PC-3 (cell line): ENCODE data around the gene PSMC6. TPM values are rescaled to one million over a fixed set of nuclear protein-coding genes. Genes with fewer than 3 reads are reported as not detected.

Experiments used
- ATAC-seq: fragments of 200-7000 bp; cut with Tn5 transposase; 2 replicates; pipeline ENCODE4 v1.9.1; 2020; ENCODE audit warnings: mild to moderate bottlenecking, moderate library complexity
- BruUV-seq: library from RNA; stranded (reverse); fragments of 400-500 nt; replicated peaks from 2 replicates; lab custom pipeline; 2021; lab: Mats Ljungman, UMichigan
- CTCF ChIA-PET: fragments of 300-600 bp; sonication (Branson Sonifier 250); formaldehyde crosslinking; loops from one replicate; lab custom pipeline; 2022; ENCODE audit warnings: antibody characterized with exemption; lab: Charles Lee
- POLR2A ChIA-PET: fragments of 300-600 bp; sonication (Branson Sonifier 250); formaldehyde crosslinking; loops from one replicate; lab custom pipeline; 2022; ENCODE audit warnings: antibody characterized with exemption; ENCODE audit not compliant: unreplicated experiment; lab: Charles Lee
- DNase-seq: peaks from one replicate; pipeline ENCODE4 v3.0.0-alpha.2; 2015
- H2AFZ ChIP-seq: fragments of 300-600 bp; sonication (generic); 2 replicates; pipeline ENCODE4 v1.6.0; 2016; ENCODE audit warnings: antibody characterized with exemption, low read length
- H3F3A ChIP-seq: fragments of 300-600 bp; sonication (generic); one replicate; pipeline ENCODE4 v1.6.0; 2017; ENCODE audit warnings: antibody characterized with exemption, low read length, control low read depth, mild to moderate bottlenecking; ENCODE audit not compliant: unreplicated experiment
- H3K27ac ChIP-seq: fragments of 300-600 bp; sonication (generic); 2 replicates; pipeline ENCODE4 v1.5.1; 2016; ENCODE audit warnings: mild to moderate bottlenecking, low read length
- H3K27me3 ChIP-seq: fragments of 300-600 bp; sonication (generic); 2 replicates; pipeline ENCODE4 v1.6.1; 2016; ENCODE audit warnings: low read length, mixed read lengths
- H3K36me3 ChIP-seq: fragments of 300-600 bp; sonication (generic); 2 replicates; pipeline ENCODE4 v1.6.1; 2016; ENCODE audit warnings: low read depth, mixed run types, low read length, mixed read lengths
- H3K4me1 ChIP-seq: fragments of 300-600 bp; sonication (generic); 2 replicates; pipeline ENCODE4 v1.5.1; 2016; ENCODE audit warnings: low read length; ENCODE audit not compliant: insufficient read depth
- H3K4me2 ChIP-seq: fragments of 300-600 bp; sonication (generic); 2 replicates; pipeline ENCODE4 v1.6.0; 2016; ENCODE audit warnings: low read length
- H3K4me3 ChIP-seq: fragments of 300-600 bp; sonication (generic); 2 replicates; pipeline ENCODE4 v1.5.1; 2016; ENCODE audit warnings: mild to moderate bottlenecking, low read length, mixed read lengths
- H3K79me2 ChIP-seq: fragments of 300-600 bp; sonication (generic); 2 replicates; pipeline ENCODE4 v1.6.1; 2017; ENCODE audit warnings: low read length, mixed read lengths
- H3K9ac ChIP-seq: fragments of 300-600 bp; sonication (generic); 2 replicates; pipeline ENCODE4 v1.6.0; 2016; ENCODE audit warnings: mild to moderate bottlenecking, low read length
- H3K9me2 ChIP-seq: fragments of 300-600 bp; sonication (generic); replicated peaks from 2 replicates; pipeline ENCODE4 v1.6.1; 2016; ENCODE audit warnings: mixed run types, low read length, mixed read lengths
- H3K9me3 ChIP-seq: fragments of 300-600 bp; sonication (generic); 2 replicates; pipeline ENCODE4 v1.6.1; 2016; ENCODE audit warnings: low read length, mixed read lengths
- H4K20me1 ChIP-seq: fragments of 300-600 bp; sonication (generic); 2 replicates; pipeline ENCODE4 v1.6.1; 2016; ENCODE audit warnings: low read length, mixed read lengths
- CTCF ChIP-seq: fragments of 300-600 bp; sonication (generic); conservative IDR thresholded peaks from 2 replicates; pipeline ENCODE4 v1.5.1; 2017; ENCODE audit warnings: antibody characterized with exemption, low read depth, mild to moderate bottlenecking, low read length
- EZH2 ChIP-seq: fragments of 300-600 bp; sonication (generic); IDR thresholded peaks from one replicate; pipeline ENCODE4 v1.6.1; 2017; ENCODE audit warnings: antibody characterized with exemption, mild to moderate bottlenecking, low read length; ENCODE audit not compliant: unreplicated experiment
- EZH2phosphoT487 ChIP-seq: fragments of 300-600 bp; sonication (generic); IDR thresholded peaks from 2 replicates; pipeline ENCODE4 v1.6.1; 2018; ENCODE audit warnings: mild to moderate bottlenecking, antibody characterized with exemption, low read length, borderline replicate concordance
- intact Hi-C: fragments of 100-400 bp; cut with micrococcal nuclease; formaldehyde crosslinking; loops from 2 replicates; pipeline ENCODE4 v1.9.0; 2023
- total RNA-seq: library from RNA; depleted of rRNA; stranded (reverse); fragments of >200 nt; gene quantifications from 2 replicates; pipeline ENCODE4 v1.2.3, GENCODE V29; 2014

The PSMC6 gene
- total RNA-seq, 1 experiment from 2014 or later = 232 TPM

- BruUV-seq = no TSS peak
- Histone ChIP-seq H3K79me2 (no peaks in the 10 kb centered on the region), H3K36me3 (no peaks in the 10 kb centered on the region), H3K4me1 (peaks cover 43% of the 10 kb centered on the region), H2AFZ (peak overlapping the region; percentile 20), H4K20me1 (no peaks in the 10 kb centered on the region), H3K9me3 (no peaks in the 10 kb centered on the region), H3K4me3 (peak overlapping the region; percentile 2; the same call in 1 of the 2 replicates), H3K9ac (peak overlapping the region; percentile 59), H3K4me2 (peak overlapping the region; percentile 44), H3K27ac (peak overlapping the region; percentile 94), H3K27me3 (no peaks in the 10 kb centered on the region), H3K9me2 (no peaks in the 10 kb centered on the region), H3F3A (peaks cover 7% of the 10 kb centered on the region)
- peak; percentile 6 for ATAC-seq
- intact Hi-C loops = no loop called here
- CTCF ChIA-PET = no interaction called here
- no peak for TF ChIP-seq EZH2phosphoT487
- no peak for TF ChIP-seq EZH2
- no peak for TF ChIP-seq CTCF
- DNase-seq = no peak
- POLR2A ChIA-PET = interaction anchor here (0.6 kb wide), 1 partner anchor 949 kb away, joined by 3 read pairs; no protein-coding TSS in a partner anchor
These were observed 5.8 kb upstream of the PSMC6 start for GRCh38 chr14:52701223-52701622.

- intact Hi-C loops = no loop called here
- Histone ChIP-seq H3K9ac (peak overlapping the region; percentile 4; the same call in 1 of the 2 replicates), H3K27ac (peak overlapping the region; percentile 74)
These were observed 3.8 kb upstream of the PSMC6 start for GRCh38 chr14:52703225-52703624.

GRCh38 chr14:52703664-52704063, 3.3 kb upstream of the PSMC6 start:
- ATAC-seq = no peak
- Histone ChIP-seq H3K27ac (peak overlapping the region; percentile 74), H3K79me2 (peaks cover 17% of the 10 kb centered on the region), H2AFZ (no peak overlapping the region), H3K27me3 (no peaks in the 10 kb centered on the region), H3K4me1 (peaks cover 53% of the 10 kb centered on the region), H3K4me2 (0 out of 2 replicates have a peak overlapping the region, but pooled peaks have one; percentile 22), H4K20me1 (peaks cover 13% of the 10 kb centered on the region), H3K9ac (peak overlapping the region; percentile 4; the same call in 1 of the 2 replicates), H3K9me2 (no peaks in the 10 kb centered on the region), H3K36me3 (peaks cover 4% of the 10 kb centered on the region), H3F3A (peaks cover 7% of the 10 kb centered on the region), H3K4me3 (no peak overlapping the region), H3K9me3 (no peaks in the 10 kb centered on the region)
- TF ChIP-seq CTCF (no peak), EZH2 (no peak), EZH2phosphoT487 (no peak)
- BruUV-seq = no TSS peak
- DNase-seq = no peak
- ChIA-PET CTCF (no interaction called here), POLR2A (no interaction called here)
- intact Hi-C loops = no loop called here

More at GRCh38 chr14:52703225-52703624, 3.8 kb upstream of the PSMC6 start:
- H3K4me1 ChIP-seq = peaks cover 49% of the 10 kb centered on the region
- no peak overlapping the region for H2AFZ ChIP-seq
- peaks cover 13% of the 10 kb centered on the region for H3K79me2 ChIP-seq
- no peaks in the 10 kb centered on the region for H3K27me3 ChIP-seq
- ATAC-seq = peak; percentile 34
- H3K4me3 ChIP-seq = no peak overlapping the region
- H4K20me1 ChIP-seq = peaks cover 9% of the 10 kb centered on the region
- DNase-seq = peak; percentile 97
- H3K9me3 ChIP-seq = no peaks in the 10 kb centered on the region
- no peaks in the 10 kb centered on the region for H3K9me2 ChIP-seq
- no peaks in the 10 kb centered on the region for H3K36me3 ChIP-seq
- ChIA-PET POLR2A (no interaction called here), CTCF (no interaction called here)
- BruUV-seq = no TSS peak
- H3K4me2 ChIP-seq = peak overlapping the region; percentile 22; the same call in 1 of the 2 replicates
- peaks cover 7% of the 10 kb centered on the region for H3F3A ChIP-seq
- TF ChIP-seq EZH2phosphoT487 (no peak), EZH2 (no peak)
